Colon (tissue), 2 donors: ENCODE measurements around the gene RIOX2.

Experiments
- FAIRE-seq: peaks from 2 replicates; lab custom pipeline; 2012; peaks lifted over from hg19 to GRCh38; lab: Jason Lieb, UNC
- donor health status: control.
- donor health status: control.

The RIOX2 gene

GRCh38 chr3:97990624-97991292, 18.5 kb upstream of the RIOX2 start:
- no peak for FAIRE-seq

GRCh38 chr3:97988784-97989568, 16.7 kb upstream of the RIOX2 start:
- FAIRE-seq = no peak

DNA sequence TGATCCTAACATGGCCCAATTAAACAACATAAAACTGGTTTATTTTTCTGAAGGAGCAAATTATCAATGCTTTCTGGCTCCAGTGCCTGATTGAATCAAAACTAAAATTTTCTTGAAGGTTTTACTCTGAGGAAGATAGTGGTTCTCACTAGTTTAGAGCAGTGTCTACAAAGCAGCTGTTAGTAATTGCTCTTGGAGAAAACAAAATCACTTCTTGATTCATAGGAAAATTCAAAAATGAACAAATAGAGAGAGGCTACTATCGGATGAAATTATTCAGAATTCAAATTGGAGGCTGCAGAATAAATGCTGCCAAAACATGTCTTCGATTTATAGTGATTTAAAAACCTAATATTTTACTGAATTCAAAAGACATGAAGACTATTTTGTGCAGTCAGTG, 15.1 kb upstream of the RIOX2 start:
- FAIRE-seq = no peak

- FAIRE-seq = no peak
Observed at GRCh38 chr3:97983933-97984491, 11.8 kb upstream of the RIOX2 start.

GRCh38 chr3:97981886-97982285, 9.7 kb upstream of the RIOX2 start:
- FAIRE-seq = no peak

DNA sequence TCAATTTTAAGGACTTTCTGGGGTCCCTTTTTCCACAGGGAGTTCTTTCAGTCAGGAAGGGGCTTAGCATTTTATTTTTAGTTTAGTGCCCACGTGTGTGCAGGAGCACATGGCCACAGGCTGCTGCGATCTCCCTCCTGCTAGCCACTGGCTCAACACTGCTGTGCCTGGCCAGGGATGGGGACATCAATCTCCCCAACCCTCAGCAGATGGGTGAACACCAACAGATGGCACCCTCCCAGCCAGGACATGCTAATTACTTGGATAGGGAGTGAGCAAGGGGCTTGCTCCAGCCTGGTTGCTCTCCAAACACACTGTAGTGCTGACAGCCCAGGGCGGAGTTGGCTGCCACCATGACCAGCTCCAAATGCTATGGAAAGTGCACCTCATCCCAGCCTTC, 7.4 kb upstream of the RIOX2 start:
- FAIRE-seq = no peak

DNA sequence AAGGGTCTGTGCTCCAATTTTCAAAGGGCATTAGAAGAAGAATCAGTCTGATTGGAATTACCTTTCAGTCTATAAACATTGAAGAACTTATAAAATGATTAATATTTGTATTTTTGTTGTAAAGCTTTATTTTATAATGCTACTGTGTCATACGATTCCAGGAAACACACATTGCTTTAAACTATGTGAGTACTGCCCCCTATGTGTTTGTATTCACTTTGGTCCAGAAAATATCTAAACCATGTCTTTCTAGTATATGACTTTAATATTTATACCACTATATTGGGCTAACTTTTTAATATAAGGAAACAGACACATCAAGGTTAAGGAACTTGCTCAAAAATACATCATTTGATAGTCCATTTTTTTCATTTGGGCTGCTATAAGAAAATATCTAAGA, 3.2 kb upstream of the RIOX2 start:
- FAIRE-seq = no peak

DNA sequence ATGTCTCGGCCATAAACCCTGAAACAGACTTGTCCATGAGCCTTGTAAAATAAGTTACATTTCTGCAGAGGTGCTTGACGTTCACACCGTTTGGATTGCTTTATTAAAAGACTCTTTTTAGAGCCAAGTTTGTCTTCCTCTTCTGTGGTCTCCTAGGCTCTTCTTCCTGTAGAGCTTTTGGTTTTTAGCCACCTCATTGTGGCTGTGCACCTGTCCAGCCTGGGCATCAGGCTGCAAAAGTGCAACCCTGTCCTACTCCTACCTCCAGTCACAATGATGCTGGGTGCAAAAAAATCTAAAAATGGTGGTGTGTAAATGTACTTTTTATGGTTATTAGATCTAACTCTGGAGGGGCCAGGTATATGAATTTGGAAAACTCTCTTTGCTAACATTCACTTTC, 2.8 kb upstream of the RIOX2 start:
- FAIRE-seq = no peak

- FAIRE-seq = no peak
Observed at GRCh38 chr3:97972976-97973375, 745 bp upstream of the RIOX2 start.

GRCh38 chr3:97970956-97971620, 1.1 kb downstream of the RIOX2 start:
- no peak for FAIRE-seq

- no peak for FAIRE-seq
Observed at GRCh38 chr3:97970156-97970555, 2.1 kb downstream of the RIOX2 start.

DNA sequence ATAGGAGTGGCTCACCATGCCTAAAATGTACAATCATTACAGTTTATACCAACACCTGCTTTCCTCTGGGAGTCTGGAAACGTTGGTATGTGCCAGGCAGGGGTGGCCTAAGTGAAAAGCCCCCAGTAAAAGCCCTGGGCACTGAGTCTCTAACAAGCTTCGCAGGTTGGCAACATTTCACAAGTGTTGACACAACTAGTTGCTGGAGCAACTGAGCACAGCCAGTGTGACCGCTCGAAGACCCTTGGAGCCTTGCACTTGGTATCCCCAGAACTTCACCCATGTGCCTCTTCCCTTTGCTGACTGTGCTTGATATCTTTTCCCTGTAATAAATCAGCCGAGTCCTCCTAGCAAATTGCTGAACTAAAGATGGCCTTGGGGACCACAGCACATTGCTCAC, 2.7 kb downstream of the RIOX2 start:
- FAIRE-seq = no peak

GRCh38 chr3:97968376-97968775, 3.9 kb downstream of the RIOX2 start:
- FAIRE-seq = no peak

DNA sequence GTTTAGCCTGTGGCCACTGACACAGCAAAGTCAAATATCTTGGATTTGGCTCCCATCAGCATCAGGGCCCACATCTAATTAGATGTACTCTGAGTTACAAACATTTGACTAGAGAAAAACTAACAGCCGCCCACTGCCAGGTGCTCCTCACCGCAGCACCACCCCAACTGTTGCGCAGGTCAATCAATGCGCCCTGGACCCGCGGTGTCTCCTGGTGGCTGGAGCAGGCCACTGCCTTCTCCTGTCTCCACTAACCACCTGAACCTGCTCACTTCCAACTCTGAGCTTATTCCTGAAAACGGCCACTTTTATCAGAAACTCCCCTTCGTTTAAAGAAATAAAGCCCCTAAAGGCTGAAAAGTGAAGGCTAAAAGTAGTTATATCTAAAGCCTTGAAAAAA, 4.3 kb downstream of the RIOX2 start:
- no peak for FAIRE-seq

- FAIRE-seq = no peak
Observed at GRCh38 chr3:97960993-97961766, 11.1 kb downstream of the RIOX2 start.

- no peak for FAIRE-seq
Observed at GRCh38 chr3:97960551-97960950, 11.7 kb downstream of the RIOX2 start.

GRCh38 chr3:97959872-97960271, 12.4 kb downstream of the RIOX2 start:
- no peak for FAIRE-seq

GRCh38 chr3:97958796-97959195, 13.4 kb downstream of the RIOX2 start:
- no peak for FAIRE-seq

- FAIRE-seq = no peak
Observed at GRCh38 chr3:97958396-97958795, 13.8 kb downstream of the RIOX2 start.

GRCh38 chr3:97957617-97958311, 14.5 kb downstream of the RIOX2 start:
- no peak for FAIRE-seq

DNA sequence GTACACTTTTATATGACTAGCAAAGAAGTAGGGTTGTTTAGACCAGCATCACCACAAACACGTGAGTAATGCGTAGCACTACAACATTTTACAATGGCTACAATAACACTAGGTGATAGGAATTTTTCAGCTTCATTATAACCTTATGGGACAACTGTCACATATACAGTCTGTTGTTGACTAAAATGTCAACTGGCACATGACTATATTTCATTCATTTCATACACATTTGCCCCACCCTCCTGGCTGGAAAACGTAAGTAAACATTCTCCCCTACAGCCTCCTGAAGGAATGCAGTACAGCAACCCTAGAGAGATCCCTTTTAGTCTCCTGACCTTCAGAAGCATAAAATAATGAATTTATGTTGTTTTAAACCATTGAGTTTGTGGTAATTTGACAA, 16.2 kb downstream of the RIOX2 start:
- FAIRE-seq = no peak
